K562 (cell line): ENCODE measurements around the gene TCEAL4.

ENCODE experiments used
- CTCF ChIP-seq, 3 experiments: IDR thresholded peaks in 2 of 3; conservative IDR thresholded peaks in 1 of 3; 2 replicates each; pipeline ENCODE4 v1.5.1; 2011 to 2012; ENCODE audit warnings: low read length in 3 of 3, mild to moderate bottlenecking in 3 of 3, control low read depth in 2 of 3, improper control_type of control experiment in 1 of 3, inconsistent platforms in 1 of 3, low read depth in 1 of 3, mixed read lengths in 1 of 3, moderate library complexity in 1 of 3; ENCODE audit not compliant: insufficient read depth in 2 of 3
- MXI1 ChIP-seq: IDR thresholded peaks from 2 replicates; pipeline ENCODE4 v1.6.1; 2011; ENCODE audit warnings: low read depth, mild to moderate bottlenecking, improper control_type of control experiment, low read length
- NFE2 ChIP-seq: IDR thresholded peaks from 2 replicates; pipeline ENCODE4 v1.6.1; 2014; ENCODE audit warnings: antibody characterized with exemption, low read depth
- POLR2AphosphoS5 ChIP-seq: IDR thresholded peaks from 2 replicates; pipeline ENCODE4 v1.6.1; 2011; ENCODE audit warnings: mild to moderate bottlenecking, low read depth, low read length, moderate library complexity; ENCODE audit not compliant: control insufficient read depth, insufficient read depth
- SAP30 ChIP-seq: fragments of 200-600 bp; sonication (generic); IDR thresholded peaks from 2 replicates; pipeline ENCODE4 v1.6.1; 2012; ENCODE audit warnings: borderline replicate concordance, low read depth, mild to moderate bottlenecking, moderate library complexity, low read length, control low read depth, inconsistent platforms; ENCODE audit not compliant: insufficient read depth, poor library complexity, severe bottlenecking
- TARDBP ChIP-seq: fragments of 450-650 bp; IDR thresholded peaks from 2 replicates; pipeline ENCODE4 v1.6.1; 2016
- U2AF2 ChIP-seq: fragments of 200-400 bp; formaldehyde crosslinking; optimal IDR thresholded peaks from 2 replicates; pipeline ENCODE3; 2017; ENCODE audit warnings: low read depth, mild to moderate bottlenecking, low read length
- ZNF282 ChIP-seq: sonication (generic); formaldehyde crosslinking; IDR thresholded peaks from 2 replicates; pipeline ENCODE4 v1.8.1; 2023; ENCODE audit warnings: missing genetic modification reagents
- ZNF639 ChIP-seq, 2 experiments: fragments of 200-800 bp in 1 of 2; sonication (Bioruptor generic) in 1 of 2; sonication (generic) in 1 of 2; formaldehyde crosslinking in 1 of 2; IDR thresholded peaks in 1 of 2; conservative IDR thresholded peaks in 1 of 2; 2 replicates each; pipeline versions ENCODE4 v1.5.0 to v1.6.1; 2016 to 2020; ENCODE audit warnings: missing compliant biosample characterization in 1 of 2, missing genetic modification characterization in 1 of 2, missing genetic modification reagents in 1 of 2

- TF ChIP-seq SAP30 (no peak), MXI1 (no peak), POLR2AphosphoS5 (no peak), NFE2 (no peak), CTCF (IDR thresholded peaks at IDR 0.05 in 2 of 3, conservative IDR thresholded peaks at IDR 0.05 in 1 of 3; ENCODE audit: insufficient read depth in 2 of 3, low read depth in 1 of 3, low read length in 3 of 3) (no peak), ZNF282 (CRISPR knock-in tag) (no peak), ZNF639 (CRISPR knock-in tag; conservative IDR thresholded peaks at IDR 0.05 in 1 of 2, IDR thresholded peaks at IDR 0.05 in 1 of 2) (no peak), TARDBP (no peak), U2AF2 (no peak)
Observed at GRCh38 chrX:103585411-103586313, at the start of gene TCEAL4.
